ENCODE results near the gene NDUFS3.

GRCh38 chr11:47603295-47603694, 24.4 kb downstream of the NDUFS3 start:
- TF ChIP-seq POLR2A (IDR thresholded peaks at IDR 0.05) (no peak), CTCF (IDR thresholded peaks at IDR 0.05) (no peak)
